Endothelial cell of umbilical vein (primary cell): ENCODE data around the gene HPGD. TPM values are rescaled to one million over a fixed set of nuclear protein-coding genes. Genes with fewer than 3 reads are reported as not detected.

Experiments
- BruUV-seq: library from RNA; stranded (reverse); fragments of 400-500 nt; replicated peaks from 2 replicates; lab custom pipeline; 2021; lab: Mats Ljungman, UMichigan
- CTCF ChIA-PET: fragments of 300-600, 350-600 bp; sonication (Branson Sonifier 250); formaldehyde crosslinking; loops from one replicate; lab custom pipeline; 2021; ENCODE audit warnings: antibody characterized with exemption, inconsistent platforms; lab: Charles Lee
- POLR2A ChIA-PET: fragments of 300-600, 350-600 bp; sonication (Branson Sonifier 250); formaldehyde crosslinking; loops from one replicate; lab custom pipeline; 2021; ENCODE audit warnings: antibody characterized with exemption, inconsistent platforms; lab: Charles Lee
- DNase-seq: peaks from one replicate; pipeline ENCODE4 v3.0.0-alpha.2; 2011; ENCODE audit warnings: low read depth, low spot score
- FAIRE-seq: peaks from 2 replicates; lab custom pipeline; 2011; peaks lifted over from hg19 to GRCh38; lab: Jason Lieb, UNC
- H2AFZ ChIP-seq: 2 replicates; pipeline ENCODE4 v1.6.0; 2012; ENCODE audit warnings: low read depth, low read length, control low read depth, inconsistent platforms
- H3K27ac ChIP-seq: 2 replicates; pipeline ENCODE4 v1.5.1; 2011; ENCODE audit warnings: low read depth, mild to moderate bottlenecking, control low read depth, low read length, moderate library complexity; ENCODE audit not compliant: insufficient read depth
- H3K27me3 ChIP-seq, 2 experiments: 2 replicates each; pipeline versions ENCODE4 v1.6.0 to v1.6.1; 2011; ENCODE audit warnings: low read length in 2 of 2, mixed read lengths in 1 of 2; ENCODE audit not compliant: control insufficient read depth in 2 of 2, insufficient read depth in 2 of 2
- H3K36me3 ChIP-seq, 2 experiments: 2 replicates in 1 of 2; 3 replicates in 1 of 2; pipeline ENCODE4 v1.5.1; 2011; ENCODE audit warnings: low read length in 2 of 2, mild to moderate bottlenecking in 1 of 2, moderate library complexity in 1 of 2; ENCODE audit not compliant: control insufficient read depth in 2 of 2, insufficient read depth in 2 of 2; ENCODE audit errors: extremely low read depth in 1 of 2
- H3K4me1 ChIP-seq: 3 replicates; pipeline ENCODE4 v1.5.1; 2011; ENCODE audit warnings: mild to moderate bottlenecking, low read length; ENCODE audit not compliant: control insufficient read depth, insufficient read depth; ENCODE audit errors: extremely low read depth
- H3K4me2 ChIP-seq: 2 replicates; pipeline ENCODE4 v1.6.1; 2011; ENCODE audit warnings: low read length, control low read depth, mixed read lengths; ENCODE audit not compliant: insufficient read depth
- H3K4me3 ChIP-seq, 3 experiments: fragments of 200-600 bp in 1 of 3; sonication (generic), shearing (Covaris generic) in 1 of 3; replicated peaks in 1 of 3; 2 replicates each; pipeline ENCODE4 v1.5.1; 2011 to 2016; ENCODE audit warnings: control low read depth in 3 of 3, low read length in 3 of 3, mild to moderate bottlenecking in 2 of 3, inconsistent platforms in 1 of 3, low read depth in 1 of 3, moderate library complexity in 1 of 3; ENCODE audit not compliant: insufficient read depth in 1 of 3
- H3K79me2 ChIP-seq: 2 replicates; pipeline ENCODE4 v1.6.0; 2012; ENCODE audit warnings: low read length, inconsistent platforms; ENCODE audit not compliant: control insufficient read depth, insufficient read depth
- H3K9ac ChIP-seq: replicated peaks from 2 replicates; pipeline ENCODE3; 2011; ENCODE audit warnings: low read length, control low read depth; ENCODE audit not compliant: insufficient read depth; ENCODE audit errors: extremely low read depth
- H3K9me1 ChIP-seq: replicated peaks from 3 replicates; pipeline ENCODE4 v1.6.0; 2011; ENCODE audit warnings: mild to moderate bottlenecking, low read length; ENCODE audit not compliant: control insufficient read depth, insufficient read depth; ENCODE audit errors: extremely low read depth
- H3K9me3 ChIP-seq: replicated peaks from 2 replicates; pipeline ENCODE4 v1.5.1; 2012; ENCODE audit warnings: low read length, inconsistent platforms; ENCODE audit not compliant: control insufficient read depth, insufficient read depth
- H4K20me1 ChIP-seq: replicated peaks from 2 replicates; pipeline ENCODE3; 2011; ENCODE audit warnings: mild to moderate bottlenecking, low read length; ENCODE audit not compliant: control insufficient read depth, insufficient read depth; ENCODE audit errors: extremely low read depth
- EZH2 ChIP-seq: IDR thresholded peaks from 2 replicates; pipeline ENCODE4 v1.6.1; 2012; ENCODE audit warnings: borderline replicate concordance, low read depth, mild to moderate bottlenecking, moderate library complexity, low read length, inconsistent platforms; ENCODE audit not compliant: severe bottlenecking
- FOS ChIP-seq: IDR thresholded peaks from 2 replicates; pipeline ENCODE4 v1.6.1; 2011; ENCODE audit warnings: mild to moderate bottlenecking, low read length, moderate library complexity, borderline replicate concordance; ENCODE audit not compliant: insufficient read depth
- GATA2 ChIP-seq: IDR thresholded peaks from 2 replicates; pipeline ENCODE4 v1.7.0; 2011; ENCODE audit warnings: low read depth, mild to moderate bottlenecking, moderate library complexity, mixed read lengths, low read length; ENCODE audit not compliant: insufficient read length, insufficient read depth
- JUN ChIP-seq: IDR thresholded peaks from 2 replicates; pipeline ENCODE4 v1.6.1; 2011; ENCODE audit warnings: borderline replicate concordance, low read depth; ENCODE audit not compliant: insufficient read length, insufficient read depth
- MYC ChIP-seq: IDR thresholded peaks from one replicate; pipeline ENCODE4 v1.6.1; 2011; ENCODE audit warnings: mild to moderate bottlenecking, low read depth, low read length
- POLR2A ChIP-seq: IDR thresholded peaks from 2 replicates; pipeline ENCODE4 v1.6.1; 2012; ENCODE audit warnings: low read depth, mild to moderate bottlenecking, control low read depth, low read length
- POLR2AphosphoS5 ChIP-seq: IDR thresholded peaks from 2 replicates; pipeline ENCODE4 v1.6.1; 2012; ENCODE audit warnings: low read depth, mild to moderate bottlenecking, control low read depth, low read length, moderate library complexity; ENCODE audit not compliant: insufficient read depth
- dilution Hi-C: fragments of 300-500 bp; cut with MboI; formaldehyde crosslinking; loops from one replicate; pipeline ENCODE4 v1.15.0; 2019; ENCODE audit warnings: low sequenced_read_pairs; ENCODE audit not compliant: extremely low pct_ligation_motif_present
- intact Hi-C: fragments of 100-400 bp; cut with micrococcal nuclease; formaldehyde crosslinking; loops from one replicate; pipeline ENCODE4 v1.10.0; 2022
- polyA plus RNA-seq, 4 experiments: library from polyadenylated mRNA; depleted of rRNA in 3 of 4; stranded (reverse) in 3 of 4; unstranded in 1 of 4; fragments of >200 nt; gene quantifications; 2 replicates each; pipeline versions ENCODE4 v1.2.1 to v1.2.3, GENCODE V29; 2011 to 2012; ENCODE audit warnings: missing spikeins in 1 of 4
- total RNA-seq: library from RNA; stranded (reverse); gene quantifications from 2 replicates; pipeline ENCODE4 v1.2.3, GENCODE V29; 2021
- TF ChIP-seq, protein P1 (sequence below): IDR thresholded peaks from 2 replicates; pipeline ENCODE4 v1.6.1; 2011; ENCODE audit not compliant: insufficient read depth, insufficient read length
- TF ChIP-seq, protein P2 (sequence below), 2 donors: IDR thresholded peaks; 1 replicate in 1 of 2; 2 replicates in 1 of 2; pipeline ENCODE4 v1.5.1; 2011; ENCODE audit warnings: low read length in 2 of 2, mild to moderate bottlenecking in 2 of 2, moderate library complexity in 2 of 2, control low read depth in 1 of 2, inconsistent platforms in 1 of 2, low read depth in 1 of 2; ENCODE audit not compliant: insufficient read depth in 1 of 2; ENCODE audit errors: extremely low read depth in 1 of 2

HPGD gene
- total and polyA plus RNA-seq, 2 donors (not counting 3 experiments of a cell fraction or from before 2014, with no cell fraction given): not detected

DNA sequence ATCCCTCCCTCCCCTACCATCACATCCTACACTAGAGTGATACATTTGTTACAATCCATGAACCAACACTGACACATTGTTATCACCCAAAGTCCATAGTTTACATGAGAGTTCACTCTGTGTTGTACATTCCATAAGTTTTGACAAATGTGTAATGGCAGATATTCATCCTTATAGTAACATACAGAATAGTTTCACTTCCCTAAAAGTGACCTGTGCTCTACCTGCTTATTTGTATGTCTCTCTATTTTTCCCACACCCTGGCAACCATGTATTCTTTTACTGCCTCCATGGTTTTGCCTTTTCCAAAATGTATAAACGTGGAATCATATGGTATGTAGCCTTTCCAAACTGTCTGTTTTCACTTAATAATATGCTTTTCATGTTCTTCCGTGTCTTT, 42.2 kb upstream of the HPGD start:
- Histone ChIP-seq H3K27ac (no peak overlapping the region), H3K27me3 (no peaks in the 10 kb centered on the region), H3K9me3 (no peaks in the 10 kb centered on the region), H4K20me1 (no peaks in the 10 kb centered on the region), H3K4me2 (no peak overlapping the region), H2AFZ (no peak overlapping the region), H3K4me3 (no peak overlapping the region), H3K9me1 (no peaks in the 10 kb centered on the region), H3K9ac (no peak overlapping the region), H3K4me1 (no peaks in the 10 kb centered on the region), H3K36me3 (no peaks in the 10 kb centered on the region), H3K79me2 (no peaks in the 10 kb centered on the region)
- dilution Hi-C loops (no loop called here), intact Hi-C loops (no loop called here)
- no peak for FAIRE-seq
- CTCF ChIA-PET: no interaction called here
- BruUV-seq: no TSS peak
- DNase-seq: no peak
- POLR2A ChIA-PET: no interaction called here
- TF ChIP-seq JUN (no peak), EZH2 (no peak), GATA2 (no peak), POLR2AphosphoS5 (no peak), FOS (no peak), MYC (no peak), POLR2A (no peak)
- TF ChIP-seq, protein P1, sequence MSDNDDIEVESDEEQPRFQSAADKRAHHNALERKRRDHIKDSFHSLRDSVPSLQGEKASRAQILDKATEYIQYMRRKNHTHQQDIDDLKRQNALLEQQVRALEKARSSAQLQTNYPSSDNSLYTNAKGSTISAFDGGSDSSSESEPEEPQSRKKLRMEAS: no peak
- TF ChIP-seq, protein P2, sequence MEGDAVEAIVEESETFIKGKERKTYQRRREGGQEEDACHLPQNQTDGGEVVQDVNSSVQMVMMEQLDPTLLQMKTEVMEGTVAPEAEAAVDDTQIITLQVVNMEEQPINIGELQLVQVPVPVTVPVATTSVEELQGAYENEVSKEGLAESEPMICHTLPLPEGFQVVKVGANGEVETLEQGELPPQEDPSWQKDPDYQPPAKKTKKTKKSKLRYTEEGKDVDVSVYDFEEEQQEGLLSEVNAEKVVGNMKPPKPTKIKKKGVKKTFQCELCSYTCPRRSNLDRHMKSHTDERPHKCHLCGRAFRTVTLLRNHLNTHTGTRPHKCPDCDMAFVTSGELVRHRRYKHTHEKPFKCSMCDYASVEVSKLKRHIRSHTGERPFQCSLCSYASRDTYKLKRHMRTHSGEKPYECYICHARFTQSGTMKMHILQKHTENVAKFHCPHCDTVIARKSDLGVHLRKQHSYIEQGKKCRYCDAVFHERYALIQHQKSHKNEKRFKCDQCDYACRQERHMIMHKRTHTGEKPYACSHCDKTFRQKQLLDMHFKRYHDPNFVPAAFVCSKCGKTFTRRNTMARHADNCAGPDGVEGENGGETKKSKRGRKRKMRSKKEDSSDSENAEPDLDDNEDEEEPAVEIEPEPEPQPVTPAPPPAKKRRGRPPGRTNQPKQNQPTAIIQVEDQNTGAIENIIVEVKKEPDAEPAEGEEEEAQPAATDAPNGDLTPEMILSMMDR (IDR thresholded peaks at IDR 0.05; ENCODE audit: extremely low read depth in 1 of 2, insufficient read depth in 1 of 2, low read depth in 1 of 2, low read length in 2 of 2): no peak
